Common myeloid progenitor, CD34-positive (primary cell): Measurements from ENCODE around the gene NSUN7. TPM values are rescaled to one million over a fixed set of nuclear protein-coding genes. Genes with fewer than 3 reads are reported as not detected.
"Not testable (repeated sequence)": the region's sequence is repeated elsewhere in the genome, so short reads cannot be mapped to it uniquely, and the experiment has no call there.

Experiments
- CTCF ChIA-PET: fragments of 350-600 bp; sonication (Branson Sonifier 250); formaldehyde crosslinking; loops from one replicate; lab custom pipeline; 2021; ENCODE audit warnings: antibody characterized with exemption; lab: Charles Lee
- POLR2A ChIA-PET: fragments of 350-600 bp; sonication (Branson Sonifier 250); formaldehyde crosslinking; loops from one replicate; lab custom pipeline; 2021; ENCODE audit warnings: antibody characterized with exemption; lab: Charles Lee
- DNase-seq, 3 donors: peaks; one replicate each; pipeline versions ENCODE4 v3.0.0 to v3.0.0-alpha.2; 2013
- H3K27ac ChIP-seq, 2 experiments: 1 replicate in 1 of 2; 2 replicates in 1 of 2; pipeline ENCODE4 v1.7.0; 2013; ENCODE audit warnings: inconsistent platforms in 2 of 2, low read length in 2 of 2, mild to moderate bottlenecking in 2 of 2, low read depth in 1 of 2, moderate library complexity in 1 of 2; ENCODE audit not compliant: severe bottlenecking in 2 of 2, insufficient read depth in 1 of 2, poor library complexity in 1 of 2
- H3K27me3 ChIP-seq, 5 experiments: replicated peaks in 2 of 5; 1 replicate in 3 of 5; 2 replicates in 2 of 5; pipeline versions ENCODE4 v1.6.1 to v1.7.0; 2013; ENCODE audit warnings: low read length in 4 of 5, mild to moderate bottlenecking in 2 of 5, moderate library complexity in 2 of 5, inconsistent platforms in 1 of 5; ENCODE audit not compliant: insufficient read depth in 5 of 5, control insufficient read depth in 4 of 5
- H3K36me3 ChIP-seq, 4 experiments: 1 replicate in 2 of 4; 2 replicates in 2 of 4; pipeline versions ENCODE4 v1.6.1 to v1.7.0; 2013; ENCODE audit warnings: low read length in 3 of 4, control low read depth in 1 of 4, mild to moderate bottlenecking in 1 of 4; ENCODE audit not compliant: control insufficient read depth in 4 of 4, insufficient read depth in 4 of 4
- H3K4me1 ChIP-seq, 4 experiments: 1 replicate in 3 of 4; 2 replicates in 1 of 4; pipeline versions ENCODE4 v1.6.1 to v1.7.1; 2013; ENCODE audit warnings: low read length in 3 of 4, mild to moderate bottlenecking in 3 of 4, control low read depth in 1 of 4, inconsistent platforms in 1 of 4, moderate library complexity in 1 of 4; ENCODE audit not compliant: control insufficient read depth in 4 of 4, insufficient read depth in 4 of 4; ENCODE audit errors: control extremely low read depth in 1 of 4
- H3K4me3 ChIP-seq, 7 experiments: 1 replicate in 4 of 7; 2 replicates in 3 of 7; pipeline versions ENCODE4 v1.5.1 to v1.7.0; 2013; ENCODE audit warnings: mild to moderate bottlenecking in 7 of 7, low read length in 6 of 7, moderate library complexity in 6 of 7, inconsistent platforms in 2 of 7, low read depth in 2 of 7, control low read depth in 1 of 7; ENCODE audit not compliant: insufficient read depth in 4 of 7, control insufficient read depth in 1 of 7; ENCODE audit errors: extremely low read depth in 1 of 7
- H3K9me3 ChIP-seq, 5 experiments: 1 replicate in 4 of 5; 2 replicates in 1 of 5; pipeline versions ENCODE4 v1.6.1 to v1.7.1; 2013; ENCODE audit warnings: low read length in 4 of 5, mild to moderate bottlenecking in 2 of 5, inconsistent platforms in 1 of 5, low read depth in 1 of 5, moderate library complexity in 1 of 5; ENCODE audit not compliant: control insufficient read depth in 4 of 5, insufficient read depth in 2 of 5; ENCODE audit errors: control extremely low read depth in 1 of 5
- WGBS: methylation state at CpG from one replicate; pipeline ENCODE4 v1.1.5; 2013; ENCODE audit not compliant: insufficient coverage; 5-methylcytosine and 5-hydroxymethylcytosine counted together
- polyA plus RNA-seq: library from polyadenylated mRNA; unstranded; fragments of 120-200 nt; gene quantifications from one replicate; pipeline ENCODE4 v1.2.1, GENCODE V29; 2013

The NSUN7 gene, protein sequence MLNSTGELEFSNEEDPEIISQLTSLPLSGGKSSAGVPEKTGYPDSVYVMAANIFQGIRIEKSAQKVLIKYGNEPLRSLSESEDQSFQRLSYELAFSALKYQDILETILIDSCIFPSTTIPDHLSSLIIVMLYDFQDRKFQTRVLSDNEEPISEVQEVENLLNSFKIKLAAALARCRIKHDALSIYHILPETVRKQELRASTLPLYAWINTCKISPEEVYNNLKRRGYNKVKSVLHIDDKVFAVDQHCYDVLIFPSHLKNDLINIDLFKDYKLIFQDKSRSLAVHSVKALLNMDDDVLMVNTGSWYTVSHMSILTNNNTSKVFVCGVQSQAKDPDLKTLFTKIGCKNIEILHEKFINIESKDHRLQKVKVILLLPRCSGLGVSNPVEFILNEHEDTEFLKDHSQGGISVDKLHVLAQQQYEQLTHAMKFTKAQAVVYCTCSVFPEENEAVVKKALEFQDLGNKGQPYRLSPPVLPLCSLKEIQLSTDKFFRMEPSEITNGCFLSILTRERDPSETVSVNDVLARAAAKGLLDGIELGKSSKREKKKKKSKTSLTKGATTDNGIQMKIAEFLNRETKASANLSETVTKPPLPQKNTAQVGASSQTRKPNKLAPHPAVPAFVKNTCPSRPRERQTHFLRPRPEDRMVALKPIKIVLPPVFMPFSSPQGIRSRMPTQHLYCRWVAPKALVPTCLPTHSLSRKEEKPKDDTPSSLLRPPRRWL
- polyA plus RNA-seq = 6.7 TPM

DNA sequence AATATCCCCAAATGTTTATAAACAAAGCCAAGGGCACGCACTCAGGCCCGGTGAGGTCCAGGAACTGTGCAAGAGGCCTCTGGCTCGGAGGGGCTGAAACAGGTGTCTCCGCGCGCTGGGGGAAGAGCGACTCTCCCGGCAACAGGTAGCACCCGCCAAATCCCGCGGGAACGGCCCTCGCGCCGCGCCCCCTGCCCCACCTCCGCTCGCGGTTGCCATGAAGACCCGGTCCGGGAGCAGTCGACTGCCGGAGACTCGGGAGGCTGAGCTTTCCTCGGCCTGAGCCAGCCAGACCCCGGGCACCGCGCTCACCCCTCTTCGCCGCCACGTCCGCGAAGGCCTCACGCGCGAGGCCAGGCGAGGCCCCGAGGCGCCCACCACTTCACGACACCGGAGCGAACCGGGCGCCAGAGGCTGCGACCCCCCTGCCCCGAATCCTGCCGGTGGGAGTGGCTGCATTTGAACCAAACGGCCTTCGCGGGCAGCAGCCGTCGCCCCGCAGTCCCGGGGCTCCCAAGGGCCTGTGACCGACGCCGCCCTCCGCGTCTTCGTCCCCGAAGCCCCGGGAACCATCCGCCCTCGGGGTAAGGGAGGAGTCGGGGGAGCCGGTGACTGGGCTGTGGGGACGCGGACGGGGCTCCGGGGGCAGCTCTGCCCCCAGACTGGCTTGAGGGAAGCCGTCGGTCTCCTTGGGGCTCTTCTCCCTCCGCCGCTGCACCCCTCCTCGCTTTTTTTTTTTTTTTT lies at the start of gene NSUN7:
TSS of gene NSUN7 (plus strand) at position 239 of the 744 bp plus-strand sequence. CDS start 739 bp downstream, outside the sequence.
- Histone ChIP-seq H3K4me1 (peaks cover 6 to 12% (median 8%) of the 10 kb centered on the region in 4 experiments), H3K9me3 (peaks cover 0 to 3% (median 0%) of the 10 kb centered on the region in 5 experiments), H3K27ac (peak within 1 kb of the TSS; percentile 15 to 43), H3K27me3 (peaks cover 0 to 3% (median 0%) of the 10 kb centered on the region in 5 experiments), H3K36me3 (peaks cover 0 to 3% (median 0%) of the 10 kb centered on the region in 4 experiments), H3K4me3 (peak within 1 kb of the TSS; percentile 45 to 86 (median 78))
- DNase-seq = peak; percentile 68 to 85 (median 74)
- WGBS = under 1% methylated on average over 56 of the region's 75 CpGs
- POLR2A ChIA-PET = no interaction called here
- CTCF ChIA-PET = interaction anchor here (1.2 kb wide), 1 partner anchor 91 kb away, joined by 3 read pairs; no protein-coding TSS in a partner anchor

DNA sequence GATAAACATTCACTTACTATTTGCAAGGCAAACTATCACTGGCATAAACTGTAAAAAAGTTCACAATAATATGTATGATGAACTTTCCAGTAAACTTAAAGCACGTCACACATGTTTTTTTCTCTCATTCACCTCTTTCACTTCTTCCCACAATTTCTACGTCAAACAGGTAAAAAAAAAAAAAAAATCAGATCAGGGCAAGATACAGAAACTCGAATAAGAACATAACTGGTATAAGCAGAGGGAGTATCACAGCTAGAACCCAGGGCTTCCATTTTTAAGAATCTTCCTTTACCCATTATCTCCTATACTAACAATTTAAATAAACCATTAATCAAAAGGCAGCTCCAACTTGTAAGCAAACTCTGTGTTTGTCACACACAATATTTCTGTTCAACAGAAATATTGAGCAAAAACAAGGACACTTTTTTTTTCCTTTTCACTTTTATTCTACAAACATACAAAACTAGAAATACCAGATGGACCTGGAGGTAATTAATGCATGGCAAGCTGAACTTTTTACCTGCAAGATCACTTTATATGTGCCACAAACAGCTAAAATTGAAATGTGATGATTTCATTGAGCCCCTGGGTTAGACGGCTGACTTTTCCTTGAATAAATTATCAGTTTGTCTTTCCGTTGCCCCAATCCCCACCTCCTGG lies 47.5 kb upstream of the NSUN7 start:
- Histone ChIP-seq H3K4me1 (peaks cover 0 to 5% (median 0%) of the 10 kb centered on the region in 4 experiments), H3K36me3 (no peaks in the 10 kb centered on the region), H3K27ac (no peak overlapping the region), H3K27me3 (no peaks in the 10 kb centered on the region), H3K9me3 (no peaks in the 10 kb centered on the region), H3K4me3 (no peak overlapping the region)
- POLR2A ChIA-PET = no interaction called here
- CTCF ChIA-PET = interaction anchor here (0.6 kb wide), 1 partner anchor 28 kb away, joined by 3 read pairs; no protein-coding TSS in a partner anchor
- DNase-seq = no peak
- 63% methylated on average over 3 of the region's 5 CpGs for WGBS

DNA sequence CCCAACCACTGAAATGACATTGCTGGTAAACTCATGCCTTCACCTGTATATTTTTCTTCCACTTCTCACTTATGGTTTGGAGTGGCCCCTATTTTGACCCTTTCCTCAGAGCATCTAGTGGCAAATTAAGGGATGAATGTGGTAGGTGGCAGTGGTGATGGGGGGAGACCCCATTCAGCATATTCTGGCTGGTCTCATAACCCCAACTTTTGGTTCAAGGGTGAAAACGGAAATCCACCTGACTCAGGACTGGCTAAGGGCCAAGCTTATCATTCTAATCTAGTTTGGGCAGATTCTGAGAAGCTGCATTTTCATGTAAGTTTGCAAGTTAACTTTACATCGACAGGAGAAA lies 47.0 kb upstream of the NSUN7 start:
- CTCF ChIA-PET = interaction anchor here (0.6 to 1.4 kb wide), 3 partner anchors 8 to 28 kb away, joined by 3 to 7 read pairs (median 3); no protein-coding TSS in a partner anchor
- H3K27ac ChIP-seq = no peak overlapping the region
- peaks cover 0 to 5% (median 0%) of the 10 kb centered on the region in 4 experiments for H3K4me1 ChIP-seq
- DNase-seq = no peak
- no peaks in the 10 kb centered on the region for H3K36me3 ChIP-seq
- no peaks in the 10 kb centered on the region for H3K9me3 ChIP-seq
- H3K27me3 ChIP-seq = no peaks in the 10 kb centered on the region
- POLR2A ChIA-PET = no interaction called here
- WGBS = 10% methylated on average over 2 of the region's 2 CpGs
- no peak overlapping the region for H3K4me3 ChIP-seq

DNA sequence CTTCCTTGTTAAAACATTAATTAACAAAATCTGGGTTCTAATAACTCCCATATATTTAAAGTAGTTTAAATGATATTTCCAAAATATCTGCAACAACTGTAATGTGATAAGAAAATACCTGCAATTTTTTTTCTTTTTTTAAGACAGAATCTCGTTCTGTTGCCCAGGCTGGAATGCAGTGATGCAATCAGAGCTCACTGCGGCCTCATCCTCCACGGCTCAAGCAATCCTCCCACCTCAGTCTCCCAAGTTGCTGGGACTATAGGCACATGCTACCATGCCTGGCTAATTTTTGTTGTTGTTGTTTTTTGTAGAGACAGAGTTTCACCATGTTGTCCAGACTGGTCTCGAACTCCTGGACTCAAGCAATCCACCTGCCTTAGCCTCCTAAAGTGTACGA lies 45.7 kb upstream of the NSUN7 start:
- Histone ChIP-seq H3K4me1 (peaks cover 0 to 5% (median 0%) of the 10 kb centered on the region in 4 experiments), H3K27me3 (no peaks in the 10 kb centered on the region), H3K9me3 (no peaks in the 10 kb centered on the region), H3K27ac (no peak overlapping the region), H3K36me3 (no peaks in the 10 kb centered on the region), H3K4me3 (no peak overlapping the region)
- ChIA-PET CTCF (interaction anchor here (1.0 to 1.4 kb wide), 3 partner anchors 8 to 16 kb away, joined by 3 to 7 read pairs (median 3); no protein-coding TSS in a partner anchor), POLR2A (interaction anchor here (0.6 kb wide), 1 partner anchor 54 kb away, joined by 3 read pairs; no protein-coding TSS in a partner anchor)
- 100% methylated on average over 4 of the region's 5 CpGs for WGBS
- DNase-seq = no peak

DNA sequence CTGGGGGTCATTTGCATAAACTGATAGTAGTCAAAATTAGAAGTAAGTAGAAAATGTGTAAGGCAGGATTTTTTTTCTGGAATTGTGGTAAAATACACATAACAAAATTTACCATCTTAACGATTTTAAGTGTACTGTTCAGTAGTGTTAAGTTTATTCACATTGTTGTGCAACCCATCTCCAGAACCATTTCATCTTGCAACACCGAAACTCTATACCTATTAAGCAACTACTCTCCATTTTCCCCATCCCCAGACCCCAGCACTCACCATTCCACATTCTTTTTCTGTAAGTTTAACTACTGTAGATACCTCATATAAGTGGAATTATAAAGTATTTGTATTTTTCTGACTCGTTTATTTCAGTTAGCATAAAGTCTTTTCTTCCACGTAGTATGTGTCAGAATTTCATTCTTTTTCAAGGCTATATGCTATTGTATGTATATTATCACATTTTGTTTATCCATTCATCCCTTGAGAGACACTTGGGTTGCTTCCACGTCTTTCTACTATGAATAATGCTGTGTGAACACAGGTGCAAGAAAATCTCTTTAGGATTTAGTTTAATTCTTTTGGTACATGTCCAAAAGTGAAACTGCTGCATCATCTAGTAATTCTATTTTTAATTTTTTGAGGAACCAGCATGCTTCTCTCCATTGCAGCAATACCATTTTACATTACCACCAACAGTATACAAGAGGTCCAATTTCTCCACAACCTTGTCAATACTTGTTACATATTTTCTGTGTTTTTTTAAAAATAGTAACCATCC lies 39.1 kb upstream of the NSUN7 start:
- peak overlapping the region in 1 of 7 experiments; percentile 1 for H3K4me3 ChIP-seq
- WGBS = no CpG with 5 or more reads among the region's 5 CpGs
- H3K9me3 ChIP-seq = no peaks in the 10 kb centered on the region
- H3K4me1 ChIP-seq = peaks cover 0 to 14% (median 4%) of the 10 kb centered on the region in 4 experiments
- DNase-seq = peak in 2 of 3 donors; percentile 71 to 72
- CTCF ChIA-PET = no interaction called here
- POLR2A ChIA-PET = no interaction called here
- H3K27ac ChIP-seq = no peak overlapping the region
- H3K27me3 ChIP-seq = no peaks in the 10 kb centered on the region
- H3K36me3 ChIP-seq = no peaks in the 10 kb centered on the region

DNA sequence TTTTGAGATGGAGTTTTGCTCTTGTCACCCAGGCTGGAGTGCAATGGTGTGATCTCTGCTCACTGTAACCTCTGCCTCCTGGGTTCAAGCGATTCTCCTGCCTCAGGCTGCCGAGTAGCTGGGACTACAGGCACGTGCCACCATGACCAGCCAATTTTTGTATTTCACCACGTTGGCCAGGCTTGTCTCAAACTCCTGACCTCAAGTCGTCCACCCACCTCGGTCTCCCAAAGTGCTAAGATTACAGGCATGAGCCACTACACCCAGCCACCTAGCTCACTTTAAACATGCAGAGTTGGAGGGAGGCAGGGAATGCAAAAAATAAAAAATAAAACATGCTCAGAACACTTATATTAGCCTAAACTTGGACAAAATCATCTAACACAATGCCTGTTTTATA lies 36.8 kb upstream of the NSUN7 start:
- H3K9me3 ChIP-seq, DNase-seq, H3K27me3 ChIP-seq, H3K36me3 ChIP-seq, H3K4me3 ChIP-seq, H3K27ac ChIP-seq: not testable (repeated sequence)
- peaks cover 0 to 14% (median 4%) of the 10 kb centered on the region in 4 experiments for H3K4me1 ChIP-seq
- ChIA-PET POLR2A (interaction anchor here (0.6 kb wide), 1 partner anchor 19 kb away, joined by 4 read pairs; no protein-coding TSS in a partner anchor), CTCF (interaction anchor here (1.0 to 1.2 kb wide), 2 partner anchors 15 to 21 kb away, joined by 4 read pairs; no protein-coding TSS in a partner anchor)
- 100% methylated on average over 6 of the region's 6 CpGs for WGBS
